Breast epithelium (tissue), 3 donors: ENCODE measurements around the gene SNTB2.

Source experiments
- CTCF ChIP-seq, 3 donors: fragments of 450-650 bp; IDR thresholded peaks; one replicate each; pipeline ENCODE4 v1.5.1; 2016 to 2017; ENCODE audit warnings: antibody characterized with exemption in 3 of 3, mild to moderate bottlenecking in 3 of 3, moderate library complexity in 3 of 3
- POLR2AphosphoS5 ChIP-seq, 3 donors: sonication (generic); formaldehyde crosslinking; IDR thresholded peaks; one replicate each; pipeline ENCODE4 v1.6.1; 2017; ENCODE audit warnings: antibody characterized with exemption in 3 of 3

- TF ChIP-seq POLR2AphosphoS5 (IDR thresholded peaks at IDR 0.05) (no peak), CTCF (IDR thresholded peaks at IDR 0.05) (no peak)
Observed at GRCh38 chr16:69309316-69309715, 122.4 kb downstream of the SNTB2 start.
